Kidney epithelial cell (primary cell): Measurements from ENCODE around the gene JMJD1C. TPM values are rescaled to one million over a fixed set of nuclear protein-coding genes. Genes with fewer than 3 reads are reported as not detected.

Source experiments
- DNase-seq: peaks from one replicate; pipeline ENCODE4 v3.0.0-alpha.2; 2010; ENCODE audit warnings: low read depth
- H3K27me3 ChIP-seq: 2 replicates; pipeline ENCODE4 v1.6.0; 2011; ENCODE audit warnings: low read length; ENCODE audit not compliant: control insufficient read depth, insufficient read depth
- H3K36me3 ChIP-seq: 2 replicates; pipeline ENCODE4 v1.5.1; 2011; ENCODE audit warnings: low read length; ENCODE audit not compliant: control insufficient read depth, insufficient read depth
- H3K4me3 ChIP-seq: 2 replicates; pipeline ENCODE4 v1.5.1; 2011; ENCODE audit warnings: low read depth, mild to moderate bottlenecking, control low read depth, low read length
- total RNA-seq: library from RNA; depleted of rRNA; stranded (reverse); fragments of >200 nt; gene quantifications from 2 replicates; pipeline ENCODE4 v1.2.3, GENCODE V29; 2015
- TF ChIP-seq, protein P1 (sequence below): IDR thresholded peaks from 2 replicates; pipeline ENCODE4 v1.5.1; 2011; ENCODE audit warnings: mild to moderate bottlenecking, moderate library complexity, low read length, control low read depth, inconsistent platforms; ENCODE audit not compliant: insufficient read depth, poor library complexity, severe bottlenecking

The JMJD1C gene
- total RNA-seq, 1 donor from 2014 or later, result 90.3 TPM

DNA sequence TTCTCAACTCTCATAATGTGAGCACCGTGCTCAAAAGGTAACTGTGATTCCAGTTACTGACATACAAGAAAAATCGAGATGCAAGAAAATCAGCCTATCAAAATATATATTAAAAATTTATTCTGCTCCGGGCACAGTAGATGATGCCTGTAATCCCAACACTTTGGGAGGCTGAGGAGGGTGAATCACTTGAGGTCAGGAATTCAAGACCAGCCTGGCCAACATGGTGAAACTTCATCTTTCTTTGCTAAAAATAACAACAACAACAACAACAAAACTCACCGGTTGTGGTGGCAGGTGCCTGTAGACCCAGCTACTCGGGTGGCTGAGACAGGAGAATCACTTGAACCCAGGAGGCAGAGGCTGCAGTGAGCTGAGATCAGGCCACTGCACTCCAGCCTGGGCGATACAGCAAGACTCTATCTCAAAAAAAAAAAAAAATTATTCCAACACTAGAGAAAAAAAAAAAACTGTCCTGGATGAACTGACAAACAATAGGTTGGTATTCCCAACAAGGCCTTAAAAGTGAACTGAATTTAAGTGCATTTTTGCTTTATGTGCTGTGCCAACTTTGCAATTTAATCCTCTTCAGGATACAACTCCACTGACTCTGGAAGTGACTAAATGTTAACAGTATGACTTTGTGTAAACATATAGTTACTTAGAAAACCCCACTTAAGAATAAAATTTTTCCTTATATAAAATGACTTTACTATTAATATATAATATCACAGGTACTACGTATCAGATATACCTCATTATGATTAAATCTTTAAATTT, 51.1 kb downstream of the JMJD1C start:
- Histone ChIP-seq H3K27me3 (no peaks in the 10 kb centered on the region), H3K36me3 (no peaks in the 10 kb centered on the region), H3K4me3 (no peak overlapping the region)
- DNase-seq, result no peak
- TF ChIP-seq, protein P1, sequence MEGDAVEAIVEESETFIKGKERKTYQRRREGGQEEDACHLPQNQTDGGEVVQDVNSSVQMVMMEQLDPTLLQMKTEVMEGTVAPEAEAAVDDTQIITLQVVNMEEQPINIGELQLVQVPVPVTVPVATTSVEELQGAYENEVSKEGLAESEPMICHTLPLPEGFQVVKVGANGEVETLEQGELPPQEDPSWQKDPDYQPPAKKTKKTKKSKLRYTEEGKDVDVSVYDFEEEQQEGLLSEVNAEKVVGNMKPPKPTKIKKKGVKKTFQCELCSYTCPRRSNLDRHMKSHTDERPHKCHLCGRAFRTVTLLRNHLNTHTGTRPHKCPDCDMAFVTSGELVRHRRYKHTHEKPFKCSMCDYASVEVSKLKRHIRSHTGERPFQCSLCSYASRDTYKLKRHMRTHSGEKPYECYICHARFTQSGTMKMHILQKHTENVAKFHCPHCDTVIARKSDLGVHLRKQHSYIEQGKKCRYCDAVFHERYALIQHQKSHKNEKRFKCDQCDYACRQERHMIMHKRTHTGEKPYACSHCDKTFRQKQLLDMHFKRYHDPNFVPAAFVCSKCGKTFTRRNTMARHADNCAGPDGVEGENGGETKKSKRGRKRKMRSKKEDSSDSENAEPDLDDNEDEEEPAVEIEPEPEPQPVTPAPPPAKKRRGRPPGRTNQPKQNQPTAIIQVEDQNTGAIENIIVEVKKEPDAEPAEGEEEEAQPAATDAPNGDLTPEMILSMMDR, result no peak

- TF ChIP-seq, protein P1, result no peak
- no peak overlapping the region for H3K4me3 ChIP-seq
- no peaks in the 10 kb centered on the region for H3K36me3 ChIP-seq
- no peaks in the 10 kb centered on the region for H3K27me3 ChIP-seq
- DNase-seq, result no peak
These were observed 52.3 kb downstream of the JMJD1C start for GRCh38 chr10:63413429-63413828.

DNA sequence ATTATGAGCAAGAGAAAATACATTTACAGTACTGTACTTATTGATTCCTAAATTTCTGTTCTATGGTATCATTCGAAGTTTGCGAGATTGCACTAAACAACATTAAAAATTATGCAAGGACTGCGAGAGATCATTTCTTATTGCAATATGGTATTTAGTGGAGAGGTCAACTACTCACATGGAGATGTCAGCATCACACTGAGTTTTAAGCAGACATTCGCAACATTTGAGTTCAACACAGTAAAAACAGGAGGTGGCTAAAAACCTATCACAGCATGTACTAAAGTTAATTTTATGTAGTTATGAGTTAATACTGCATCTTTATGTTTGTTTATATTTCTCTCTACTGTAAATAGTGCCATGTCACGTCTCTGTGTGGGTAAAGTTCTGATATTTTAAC, 53.5 kb downstream of the JMJD1C start:
- Histone ChIP-seq H3K27me3 (no peaks in the 10 kb centered on the region), H3K36me3 (no peaks in the 10 kb centered on the region), H3K4me3 (no peak overlapping the region)
- DNase-seq, result no peak
- TF ChIP-seq, protein P1, result no peak

DNA sequence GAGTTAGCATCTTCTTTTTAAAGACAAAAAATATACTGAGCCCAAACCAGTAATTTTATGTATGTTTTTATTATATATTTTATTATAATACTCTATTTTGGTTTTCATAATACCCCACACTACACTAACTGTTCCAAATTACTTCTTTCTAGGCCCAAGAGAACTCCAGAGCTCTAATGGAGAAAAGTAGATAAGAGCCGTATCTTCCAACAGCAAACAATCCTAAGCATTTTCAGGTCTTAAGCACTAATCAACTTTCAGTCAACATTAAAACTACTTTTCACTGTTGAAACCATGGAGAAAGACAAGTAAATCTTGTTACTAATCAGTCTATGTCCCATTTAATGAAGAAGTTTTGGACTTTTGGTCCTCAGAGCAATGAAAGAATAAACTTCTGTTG, 55.1 kb downstream of the JMJD1C start:
- H3K4me3 ChIP-seq, result no peak overlapping the region
- no peaks in the 10 kb centered on the region for H3K27me3 ChIP-seq
- no peaks in the 10 kb centered on the region for H3K36me3 ChIP-seq
- TF ChIP-seq, protein P1, result no peak
- DNase-seq, result no peak

DNA sequence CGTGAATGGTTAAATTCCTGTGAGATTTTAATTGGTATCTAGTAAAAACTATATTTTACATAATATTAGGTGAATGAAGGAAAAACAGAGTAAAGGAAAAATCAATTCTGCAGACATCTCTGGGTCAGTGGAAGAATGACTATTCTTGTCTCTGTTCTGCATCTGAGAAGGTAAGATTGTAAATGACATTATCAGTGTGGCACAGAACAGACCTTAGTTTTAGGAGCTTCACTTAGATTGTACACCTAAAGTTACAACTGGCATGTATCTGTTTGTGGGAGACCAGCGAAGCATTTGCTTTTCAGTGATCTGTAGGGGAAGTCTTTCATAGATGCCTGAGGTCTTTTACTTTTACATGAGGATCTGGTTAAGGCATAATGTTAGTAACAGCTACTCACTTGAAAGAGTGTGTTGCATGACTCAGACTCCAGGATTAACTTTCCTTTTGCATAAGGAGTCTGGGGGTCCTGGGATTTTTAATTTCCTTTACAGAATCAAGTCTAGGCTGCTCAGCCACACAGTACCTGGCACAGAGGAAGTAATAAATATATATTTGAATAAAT, 56.2 kb downstream of the JMJD1C start:
- no peaks in the 10 kb centered on the region for H3K27me3 ChIP-seq
- DNase-seq, result no peak
- no peaks in the 10 kb centered on the region for H3K36me3 ChIP-seq
- TF ChIP-seq, protein P1, result no peak
- H3K4me3 ChIP-seq, result no peak overlapping the region
